Measurements from ENCODE around the gene ARHGEF16.
A peak's percentile ranks its signal among the peaks of the same experiment; 100 is the strongest.

ARHGEF16 gene

GRCh38 chr1:3439346-3440299, 14.8 kb upstream of the ARHGEF16 start:
- no peak for DNase-seq

GRCh38 chr1:3440300-3440681, 14.2 kb upstream of the ARHGEF16 start:
- no peak for DNase-seq

- DNase-seq = no peak
Measured at GRCh38 chr1:3440711-3441409, 13.6 kb upstream of the ARHGEF16 start.

GRCh38 chr1:3441410-3441847, 13.0 kb upstream of the ARHGEF16 start:
- no peak for DNase-seq

GRCh38 chr1:3441880-3442279, 12.6 kb upstream of the ARHGEF16 start:
- no peak for DNase-seq

GRCh38 chr1:3442331-3442730, 12.1 kb upstream of the ARHGEF16 start:
- no peak for DNase-seq

GRCh38 chr1:3442901-3443300, 11.6 kb upstream of the ARHGEF16 start:
- no peak for DNase-seq

GRCh38 chr1:3443807-3444206, 10.7 kb upstream of the ARHGEF16 start:
- DNase-seq = no peak

GRCh38 chr1:3444298-3444697, 10.2 kb upstream of the ARHGEF16 start:
- DNase-seq = no peak

GRCh38 chr1:3444736-3445135, 9.7 kb upstream of the ARHGEF16 start:
- no peak for DNase-seq

GRCh38 chr1:3450202-3450863, 4.1 kb upstream of the ARHGEF16 start:
- no peak for DNase-seq

- no peak for DNase-seq
Measured at GRCh38 chr1:3450983-3451382, 3.5 kb upstream of the ARHGEF16 start.

GRCh38 chr1:3451994-3452865, 2.2 kb upstream of the ARHGEF16 start:
- no peak for DNase-seq

GRCh38 chr1:3452866-3453175, 1.6 kb upstream of the ARHGEF16 start:
- no peak for DNase-seq

GRCh38 chr1:3453203-3453761, 1.2 kb upstream of the ARHGEF16 start:
- peak; percentile 82 for DNase-seq

- peak; percentile 45 for DNase-seq
Measured at GRCh38 chr1:3454811-3455618, 550 bp downstream of the ARHGEF16 start.

GRCh38 chr1:3455670-3456448, 1.4 kb downstream of the ARHGEF16 start:
- DNase-seq = no peak

GRCh38 chr1:3456449-3456963, 2.0 kb downstream of the ARHGEF16 start:
- DNase-seq = no peak

GRCh38 chr1:3456964-3457909, 2.8 kb downstream of the ARHGEF16 start:
- DNase-seq = no peak
